Sigmoid colon (tissue), 7 donors: ENCODE results near the gene CIC. TPM values are rescaled to one million over a fixed set of nuclear protein-coding genes. Genes with fewer than 3 reads are reported as not detected.

Experiments used
- DNase-seq: peaks from one replicate; pipeline ENCODE4 v3.0.0-alpha.2; 2019
- H3K27ac ChIP-seq, 4 donors: fragments of 200-600 bp; sonication (generic); one replicate each; pipeline ENCODE4 v1.5.1; 2016 to 2019; ENCODE audit warnings: mild to moderate bottlenecking in 1 of 4
- H3K27me3 ChIP-seq, 3 donors: fragments of 200-600 bp; sonication (generic); one replicate each; pipeline ENCODE4 v1.5.1; 2019; ENCODE audit warnings: mild to moderate bottlenecking in 1 of 3
- H3K36me3 ChIP-seq, 4 donors: fragments of 200-600 bp; sonication (generic); one replicate each; pipeline ENCODE4 v1.5.1; 2016 to 2019
- H3K4me1 ChIP-seq, 4 donors: fragments of 200-600 bp; sonication (generic); one replicate each; pipeline ENCODE4 v1.5.1; 2017 to 2019
- H3K4me3 ChIP-seq, 4 donors: fragments of 200-600 bp; sonication (generic); one replicate each; pipeline ENCODE4 v1.5.1; 2017 to 2019; ENCODE audit warnings: mild to moderate bottlenecking in 2 of 4, moderate library complexity in 1 of 4
- H3K9me3 ChIP-seq, 4 donors: fragments of 200-600 bp in 3 of 4; sonication (generic) in 3 of 4; one replicate each; pipeline versions ENCODE4 v1.5.1 to v1.6.1; 2013 to 2019
- EP300 ChIP-seq, 4 donors: sonication (generic); formaldehyde crosslinking; IDR thresholded peaks; one replicate each; pipeline ENCODE4 v1.6.1; 2017; ENCODE audit warnings: antibody characterized with exemption in 4 of 4
- POLR2A ChIP-seq, 2 donors: fragments of 450-650 bp; IDR thresholded peaks; one replicate each; pipeline ENCODE4 v1.6.1; 2016; ENCODE audit warnings: antibody characterized with exemption in 2 of 2, mild to moderate bottlenecking in 2 of 2, moderate library complexity in 2 of 2
- POLR2AphosphoS5 ChIP-seq, 4 donors: sonication (generic); formaldehyde crosslinking; IDR thresholded peaks; one replicate each; pipeline ENCODE4 v1.6.1; 2017; ENCODE audit warnings: antibody characterized with exemption in 4 of 4
- WGBS, 2 donors: extraction: QIAGEN DNeasy Blood & Tissue Kit; methylation state at CpG; one replicate each; pipeline ENCODE4 v1.1.7; 2013; 5-methylcytosine and 5-hydroxymethylcytosine counted together
- intact Hi-C: fragments of 100-400 bp; cut with DNase I; formaldehyde crosslinking; loops from one replicate; pipeline ENCODE4 v1.15.1; 2023
- polyA plus RNA-seq, 3 donors: library from polyadenylated mRNA; stranded (reverse); fragments of 200-250 nt; gene quantifications; one replicate each; pipeline ENCODE4 v1.2.3, GENCODE V29; 2013
- total RNA-seq, 4 donors: library from RNA; depleted of rRNA; stranded (reverse); fragments of >200 nt; gene quantifications; one replicate each; pipeline ENCODE4 v1.1.0, GENCODE V29; 2016
- TF ChIP-seq, protein P1 (sequence below), 4 experiments: fragments of 450-650 bp in 3 of 4; fragments of 200-600 bp in 1 of 4; IDR thresholded peaks; one replicate each; pipeline ENCODE4 v1.5.1; 2016 to 2019; ENCODE audit warnings: antibody characterized with exemption in 4 of 4, mild to moderate bottlenecking in 3 of 4, moderate library complexity in 2 of 4
- donor health status: healthy with polysubstance abuse.
- donor health status: Bipolar disorder and iron deficiency.
- donor health status: healthy.

CIC gene
- total and polyA plus RNA-seq, 7 donors, result 8.4 to 42.1 (median 20.0) TPM

DNA sequence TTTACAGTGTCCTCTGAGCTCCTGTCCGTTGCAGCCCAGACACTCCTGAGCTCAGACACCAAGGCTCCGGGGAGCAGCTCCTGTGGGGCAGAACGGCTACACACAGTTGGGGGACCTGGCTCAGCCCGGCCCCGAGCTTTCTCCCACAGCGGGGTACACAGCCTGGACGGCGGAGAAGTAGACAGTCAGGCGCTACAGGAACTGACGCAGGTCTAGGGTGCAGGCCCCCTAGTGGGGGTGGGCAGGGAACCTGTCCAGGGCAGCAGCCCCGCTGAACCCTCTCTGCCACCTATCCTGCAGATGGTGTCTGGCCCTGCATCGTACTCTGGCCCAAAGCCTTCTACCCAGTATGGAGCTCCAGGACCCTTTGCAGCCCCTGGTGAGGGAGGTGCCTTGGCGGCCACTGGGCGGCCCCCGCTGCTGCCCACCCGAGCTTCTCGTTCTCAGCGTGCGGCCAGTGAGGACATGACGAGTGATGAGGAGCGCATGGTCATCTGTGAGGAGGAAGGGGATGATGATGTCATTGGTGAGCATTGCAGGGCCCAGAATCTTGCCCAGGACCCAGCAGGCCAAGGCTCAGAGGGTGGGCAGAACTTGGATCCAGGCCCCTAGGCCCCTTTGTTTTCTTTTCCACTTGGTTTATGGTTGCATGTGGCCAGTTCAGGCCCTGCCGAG lies 20.0 kb downstream of the CIC start:
- H3K27ac ChIP-seq, result no peak overlapping the region
- H3K9me3 ChIP-seq, result no peaks in the 10 kb centered on the region
- no peak overlapping the region for H3K4me3 ChIP-seq
- WGBS, 2 donors, result 94% methylated on average over 22 of the region's 22 CpGs
- intact Hi-C loops, result no loop called here
- H3K4me1 ChIP-seq, result peaks cover 0 to 25% (median 24%) of the 10 kb centered on the region in 4 donors
- no peak for DNase-seq
- no peaks in the 10 kb centered on the region for H3K27me3 ChIP-seq
- TF ChIP-seq, protein P1, sequence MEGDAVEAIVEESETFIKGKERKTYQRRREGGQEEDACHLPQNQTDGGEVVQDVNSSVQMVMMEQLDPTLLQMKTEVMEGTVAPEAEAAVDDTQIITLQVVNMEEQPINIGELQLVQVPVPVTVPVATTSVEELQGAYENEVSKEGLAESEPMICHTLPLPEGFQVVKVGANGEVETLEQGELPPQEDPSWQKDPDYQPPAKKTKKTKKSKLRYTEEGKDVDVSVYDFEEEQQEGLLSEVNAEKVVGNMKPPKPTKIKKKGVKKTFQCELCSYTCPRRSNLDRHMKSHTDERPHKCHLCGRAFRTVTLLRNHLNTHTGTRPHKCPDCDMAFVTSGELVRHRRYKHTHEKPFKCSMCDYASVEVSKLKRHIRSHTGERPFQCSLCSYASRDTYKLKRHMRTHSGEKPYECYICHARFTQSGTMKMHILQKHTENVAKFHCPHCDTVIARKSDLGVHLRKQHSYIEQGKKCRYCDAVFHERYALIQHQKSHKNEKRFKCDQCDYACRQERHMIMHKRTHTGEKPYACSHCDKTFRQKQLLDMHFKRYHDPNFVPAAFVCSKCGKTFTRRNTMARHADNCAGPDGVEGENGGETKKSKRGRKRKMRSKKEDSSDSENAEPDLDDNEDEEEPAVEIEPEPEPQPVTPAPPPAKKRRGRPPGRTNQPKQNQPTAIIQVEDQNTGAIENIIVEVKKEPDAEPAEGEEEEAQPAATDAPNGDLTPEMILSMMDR (IDR thresholded peaks at IDR 0.05), result no peak
- TF ChIP-seq EP300 (IDR thresholded peaks at IDR 0.05) (no peak), POLR2AphosphoS5 (IDR thresholded peaks at IDR 0.05) (no peak), POLR2A (IDR thresholded peaks at IDR 0.05) (no peak)
- H3K36me3 ChIP-seq, result peaks cover 22 to 74% (median 64%) of the 10 kb centered on the region in 4 donors

- Histone ChIP-seq H3K4me1 (peaks cover 0 to 25% (median 23%) of the 10 kb centered on the region in 4 donors), H3K36me3 (peaks cover 28 to 79% (median 69%) of the 10 kb centered on the region in 4 donors), H3K9me3 (no peaks in the 10 kb centered on the region), H3K4me3 (no peak overlapping the region), H3K27me3 (no peaks in the 10 kb centered on the region), H3K27ac (no peak overlapping the region)
- no peak for TF ChIP-seq EP300 (IDR thresholded peaks at IDR 0.05)
- TF ChIP-seq POLR2A (IDR thresholded peaks at IDR 0.05), result no peak
- TF ChIP-seq, protein P1 (IDR thresholded peaks at IDR 0.05), result no peak
- TF ChIP-seq POLR2AphosphoS5 (IDR thresholded peaks at IDR 0.05), result no peak
- intact Hi-C loops, result loop anchor here (10.0 kb wide), 1 partner anchor 155 kb away; the partner anchor contains the start of gene POU2F2
- DNase-seq, result no peak
- 91 to 92% methylated on average over 8 of the region's 8 CpGs for WGBS, 2 donors
Observed at GRCh38 chr19:42289556-42290041, 20.5 kb downstream of the CIC start.

GRCh38 chr19:42290136-42290522 lies 21.1 kb downstream of the CIC start:
- peaks cover 29 to 85% (median 72%) of the 10 kb centered on the region in 4 donors for H3K36me3 ChIP-seq
- intact Hi-C loops, result loop anchor here (10.0 kb wide), 1 partner anchor 155 kb away; the partner anchor contains the start of gene POU2F2

GRCh38 chr19:42290523-42291434 lies 21.7 kb downstream of the CIC start:
- H3K9me3 ChIP-seq, result no peaks in the 10 kb centered on the region
- TF ChIP-seq EP300 (IDR thresholded peaks at IDR 0.05) (no peak), POLR2A (IDR thresholded peaks at IDR 0.05) (no peak), POLR2AphosphoS5 (IDR thresholded peaks at IDR 0.05) (no peak)
- TF ChIP-seq, protein P1 (IDR thresholded peaks at IDR 0.05), result no peak
- no peak overlapping the region for H3K27ac ChIP-seq
- no peak overlapping the region for H3K4me3 ChIP-seq
- intact Hi-C loops, result loop anchor here (10.0 kb wide), 1 partner anchor 156 kb away; the partner anchor contains the start of gene POU2F2
- peaks cover 0 to 13% (median 12%) of the 10 kb centered on the region in 4 donors for H3K4me1 ChIP-seq
- peaks cover 29 to 88% (median 73%) of the 10 kb centered on the region in 4 donors for H3K36me3 ChIP-seq
- 79 to 85% methylated on average over 31 of the region's 31 CpGs for WGBS, 2 donors
- no peak for DNase-seq
- H3K27me3 ChIP-seq, result no peaks in the 10 kb centered on the region

More at GRCh38 chr19:42290136-42290522, 21.1 kb downstream of the CIC start:
- TF ChIP-seq, protein P1 (IDR thresholded peaks at IDR 0.05), result no peak
- TF ChIP-seq EP300 (IDR thresholded peaks at IDR 0.05) (no peak), POLR2AphosphoS5 (IDR thresholded peaks at IDR 0.05) (no peak), POLR2A (IDR thresholded peaks at IDR 0.05) (no peak)
- H3K4me1 ChIP-seq, result peaks cover 0 to 20% (median 17%) of the 10 kb centered on the region in 4 donors
- WGBS, 2 donors, result 88 to 89% methylated on average over 13 of the region's 13 CpGs
- no peaks in the 10 kb centered on the region for H3K27me3 ChIP-seq
- no peaks in the 10 kb centered on the region for H3K9me3 ChIP-seq
- DNase-seq, result no peak
- no peak overlapping the region for H3K27ac ChIP-seq
- H3K4me3 ChIP-seq, result no peak overlapping the region
